Activated CD8-positive, alpha-beta memory T cell treated with anti-CD3 and anti-CD28 coated beads, Interleukin-2, amount 50 U/mL, for 1 hour (primary cell): Measurements from ENCODE around the gene MCIDAS.

Source experiments
- DNase-seq: peaks from one replicate; pipeline ENCODE4 v3.0.0-alpha.2; 2020; ENCODE audit errors: extremely low read depth

Gene MCIDAS

GRCh38 chr5:55222092-55222984 is 4.8 kb downstream of the MCIDAS start:
- DNase-seq: no peak

- no peak for DNase-seq
These were observed 6.5 kb downstream of the MCIDAS start for GRCh38 chr5:55220433-55221185.

- no peak for DNase-seq
These were observed 7.3 kb downstream of the MCIDAS start for GRCh38 chr5:55219770-55220169.

- DNase-seq: no peak
These were observed 8.1 kb downstream of the MCIDAS start for GRCh38 chr5:55218967-55219366.

GRCh38 chr5:55211184-55211874 is 15.8 kb downstream of the MCIDAS start:
- DNase-seq: no peak

GRCh38 chr5:55205001-55205400 is 22.1 kb downstream of the MCIDAS start:
- DNase-seq: no peak

GRCh38 chr5:55191165-55191564 is 36.0 kb downstream of the MCIDAS start:
- no peak for DNase-seq

GRCh38 chr5:55188656-55189540 is 38.2 kb downstream of the MCIDAS start:
- DNase-seq: no peak

GRCh38 chr5:55187370-55187769 is 39.7 kb downstream of the MCIDAS start:
- no peak for DNase-seq

GRCh38 chr5:55180016-55180415 is 47.1 kb downstream of the MCIDAS start:
- DNase-seq: no peak

- DNase-seq: no peak
These were observed 50.0 kb downstream of the MCIDAS start for GRCh38 chr5:55177078-55177477.

- no peak for DNase-seq
These were observed 50.8 kb downstream of the MCIDAS start for GRCh38 chr5:55176176-55176818.

- no peak for DNase-seq
These were observed 51.3 kb downstream of the MCIDAS start for GRCh38 chr5:55175781-55176175.

- DNase-seq: no peak
These were observed 53.4 kb downstream of the MCIDAS start for GRCh38 chr5:55173687-55174230.

GRCh38 chr5:55172937-55173686 is 54.0 kb downstream of the MCIDAS start, which contains the start of gene CDC20B:
CDC20B (minus strand) TSS chr5:55173177; CDS start chr5:55173000, 177 bp downstream.
- DNase-seq: peak; percentile 22

GRCh38 chr5:55172051-55172899 is 54.8 kb downstream of the MCIDAS start:
- DNase-seq: peak; percentile 23

GRCh38 chr5:55171471-55171870 is 55.6 kb downstream of the MCIDAS start:
- no peak for DNase-seq
